ENCODE measurements around the gene IQGAP3. TPM values are rescaled to one million over a fixed set of nuclear protein-coding genes. Genes with fewer than 3 reads are reported as not detected.

Gene IQGAP3
- total and polyA plus RNA-seq, 2 of the 4 experiments (the other 2 are of a cell fraction) = 12.5 to 13.6 TPM

- POLR2A ChIA-PET (ENCODE audit: unreplicated experiment) = no interaction called here
- WGBS, 2 experiments (ENCODE audit: extremely low coverage in 2 of 2, insufficient read length in 1 of 2) = 50% methylated on average over 2 of the region's 5 CpGs; no CpG with 5 or more reads in 1 of the 2 experiments
These were observed 19.8 kb downstream of the IQGAP3 start for GRCh38 chr1:156552518-156552917.

More at GRCh38 chr1:156552518-156552917, 19.8 kb downstream of the IQGAP3 start:
- no peak overlapping the region for H3K9ac ChIP-seq (ENCODE audit: low read depth, low read length)
- no peak overlapping the region for H3K27ac ChIP-seq (ENCODE audit: insufficient read depth, low read length)
- no peak overlapping the region; the same call in 1 of the 2 replicates for H2AK5ac ChIP-seq (ENCODE audit: low read depth, low read length)
- intact Hi-C loops (cut with micrococcal nuclease) = no loop called here
- no peak overlapping the region for H2BK120ac ChIP-seq (ENCODE audit: low read depth, low read length)
- no peak overlapping the region for H3K23ac ChIP-seq (ENCODE audit: low read depth, low read length)
- no peak overlapping the region for H3K18ac ChIP-seq (ENCODE audit: low read depth, low read length)
- BruUV-seq (replicated peaks) = no TSS peak
- no peak overlapping the region for H4K91ac ChIP-seq (ENCODE audit: insufficient read depth, low read depth, low read length)
- no peak for TF ChIP-seq CTCF (conservative IDR thresholded peaks at IDR 0.05; ENCODE audit: low read depth, low read length)
- TF ChIP-seq SMC3 (IDR thresholded peaks at IDR 0.05; ENCODE audit: low read depth, low read length) = no peak
- no peak for TF ChIP-seq BHLHE40 (IDR thresholded peaks at IDR 0.05; ENCODE audit: low read depth, low read length)
- TF ChIP-seq RCOR1 (IDR thresholded peaks at IDR 0.05; ENCODE audit: insufficient replicate concordance, low read length) = no peak
- TF ChIP-seq MXI1 (IDR thresholded peaks at IDR 0.05; ENCODE audit: borderline replicate concordance, low read depth, low read length) = no peak
- no peak for TF ChIP-seq RFX5 (IDR thresholded peaks at IDR 0.05; ENCODE audit: low read depth, low read length)
- TF ChIP-seq, protein P1, sequence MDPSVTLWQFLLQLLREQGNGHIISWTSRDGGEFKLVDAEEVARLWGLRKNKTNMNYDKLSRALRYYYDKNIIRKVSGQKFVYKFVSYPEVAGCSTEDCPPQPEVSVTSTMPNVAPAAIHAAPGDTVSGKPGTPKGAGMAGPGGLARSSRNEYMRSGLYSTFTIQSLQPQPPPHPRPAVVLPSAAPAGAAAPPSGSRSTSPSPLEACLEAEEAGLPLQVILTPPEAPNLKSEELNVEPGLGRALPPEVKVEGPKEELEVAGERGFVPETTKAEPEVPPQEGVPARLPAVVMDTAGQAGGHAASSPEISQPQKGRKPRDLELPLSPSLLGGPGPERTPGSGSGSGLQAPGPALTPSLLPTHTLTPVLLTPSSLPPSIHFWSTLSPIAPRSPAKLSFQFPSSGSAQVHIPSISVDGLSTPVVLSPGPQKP (IDR thresholded peaks at IDR 0.05; ENCODE audit: borderline replicate concordance, low read depth, low read length) = no peak
- no peak for TF ChIP-seq USF2 (IDR thresholded peaks at IDR 0.05; ENCODE audit: low read depth, low read length)
- TF ChIP-seq RAD21 (IDR thresholded peaks at IDR 0.05; ENCODE audit: low read length) = no peak
- no peak for TF ChIP-seq CHD1 (IDR thresholded peaks at IDR 0.05; ENCODE audit: low read depth, low read length)
- TF ChIP-seq MAZ (IDR thresholded peaks at IDR 0.05; ENCODE audit: borderline replicate concordance, low read depth, low read length) = no peak
- TF ChIP-seq POLR2A (IDR thresholded peaks at IDR 0.05; ENCODE audit: low read depth, low read length) = no peak
- peak overlapping the region; percentile 61 for H2AK9ac ChIP-seq (replicated peaks; ENCODE audit: low read depth, low read length, poor library complexity)
- no peak overlapping the region for H3K4me2 ChIP-seq (ENCODE audit: low read depth, low read length)
- H3K4ac ChIP-seq (ENCODE audit: low read depth, low read length) = no peak overlapping the region
- H2BK20ac ChIP-seq (ENCODE audit: low read depth, low read length) = no peak overlapping the region
- ATAC-seq (ENCODE audit: low read depth) (no peak), DNase-seq (no peak)
- peak overlapping the region; percentile 63; the same call in 1 of the 2 replicates for H3K14ac ChIP-seq (replicated peaks; ENCODE audit: low read depth, low read length)
- H2AFZ ChIP-seq (replicated peaks; ENCODE audit: low read length, poor library complexity) = no peak overlapping the region
- no peak overlapping the region for H3K56ac ChIP-seq (ENCODE audit: extremely low read depth, insufficient read depth, low read length)
- H3K4me3 ChIP-seq (ENCODE audit: insufficient read depth, low read depth, low read length) = no peak overlapping the region
- CTCF ChIA-PET = no interaction called here
- H4K8ac ChIP-seq (ENCODE audit: low read depth in 2 of 2, low read length in 2 of 2) = no peak overlapping the region
- no peak overlapping the region for H4K5ac ChIP-seq (ENCODE audit: low read depth, low read length)
- no peaks in the 10 kb centered on the region for H3K27me3 ChIP-seq (ENCODE audit: control insufficient read depth, insufficient read depth, low read length)
- peaks cover 8% of the 10 kb centered on the region for H3K9me1 ChIP-seq (ENCODE audit: insufficient read depth, low read length)
- peaks cover 0 to 22% of the 10 kb centered on the region in 2 experiments; a peak in 3 of 4 replicates for H3K79me1 ChIP-seq (ENCODE audit: low read depth in 1 of 2, low read length in 2 of 2)
- no peaks in the 10 kb centered on the region for H3K4me1 ChIP-seq (ENCODE audit: control insufficient read depth, insufficient read depth, low read length)
- dilution Hi-C loops (cut with HindIII; ENCODE audit: low sequenced_read_pairs, unreplicated experiment) = no loop called here
- H3K36me3 ChIP-seq (ENCODE audit: control insufficient read depth, insufficient read depth, low read length) = peaks cover 11% of the 10 kb centered on the region
- in situ Hi-C loops (cut with MboI; ENCODE audit: low sequenced_read_pairs) = no loop called here
- H2BK15ac ChIP-seq (ENCODE audit: low read depth, low read length) = no peak overlapping the region
- H4K20me1 ChIP-seq (ENCODE audit: insufficient read depth, low read length) = no peaks in the 10 kb centered on the region
- no peaks in the 10 kb centered on the region for H3K9me3 ChIP-seq (ENCODE audit: control insufficient read depth, insufficient read depth, low read length)
- no peak overlapping the region for H2BK5ac ChIP-seq (ENCODE audit: low read depth, low read length, poor library complexity, severe bottlenecking)
